GM12873 (cell line): Measurements from ENCODE around the gene RASSF3.

Source experiments
- CTCF ChIP-seq: IDR thresholded peaks from 2 replicates; pipeline ENCODE4 v1.5.1; 2012; ENCODE audit warnings: low read depth, mild to moderate bottlenecking, moderate library complexity, low read length, control low read depth; ENCODE audit not compliant: insufficient read depth; ENCODE audit errors: missing control alignments

Gene RASSF3

GRCh38 chr12:64653123-64653522 lies 42.8 kb downstream of the RASSF3 start:
- TF ChIP-seq CTCF = no peak

- no peak for TF ChIP-seq CTCF
Observed at GRCh38 chr12:64655141-64655540, 44.8 kb downstream of the RASSF3 start.

- TF ChIP-seq CTCF = no peak
Observed at GRCh38 chr12:64656429-64656828, 46.1 kb downstream of the RASSF3 start.

GRCh38 chr12:64658892-64659481 lies 48.7 kb downstream of the RASSF3 start:
- TF ChIP-seq CTCF = no peak

- TF ChIP-seq CTCF = no peak
Observed at GRCh38 chr12:64660237-64661018, 50.1 kb downstream of the RASSF3 start.

- no peak for TF ChIP-seq CTCF
Observed at GRCh38 chr12:64663015-64663414, 52.7 kb downstream of the RASSF3 start.

- TF ChIP-seq CTCF = no peak
Observed at GRCh38 chr12:64665514-64665913, 55.2 kb downstream of the RASSF3 start.
